Measurements from ENCODE around the gene NOP53.
"Not testable (repeated sequence)": the region's sequence is repeated elsewhere in the genome, so short reads cannot be mapped to it uniquely, and the experiment has no call there.

- TF ChIP-seq CTCF, POLR2A, POLR2AphosphoS5 (IDR thresholded peaks at IDR 0.05): not testable (repeated sequence)
Measured at GRCh38 chr19:47764705-47765104, 19.4 kb downstream of the NOP53 start.

Data from stomach (tissue), 4 donors.